GM21529 (cell line): ENCODE data around the gene B3GNT9.
A peak's percentile ranks its signal among the peaks of the same experiment; 100 is the strongest.

Experiments used
- ATAC-seq: cut with Tn5 transposase; IDR thresholded peaks from one replicate; pipeline ENCODE4 v1.9.1; 2021; ENCODE audit not compliant: unreplicated experiment

B3GNT9 gene

DNA sequence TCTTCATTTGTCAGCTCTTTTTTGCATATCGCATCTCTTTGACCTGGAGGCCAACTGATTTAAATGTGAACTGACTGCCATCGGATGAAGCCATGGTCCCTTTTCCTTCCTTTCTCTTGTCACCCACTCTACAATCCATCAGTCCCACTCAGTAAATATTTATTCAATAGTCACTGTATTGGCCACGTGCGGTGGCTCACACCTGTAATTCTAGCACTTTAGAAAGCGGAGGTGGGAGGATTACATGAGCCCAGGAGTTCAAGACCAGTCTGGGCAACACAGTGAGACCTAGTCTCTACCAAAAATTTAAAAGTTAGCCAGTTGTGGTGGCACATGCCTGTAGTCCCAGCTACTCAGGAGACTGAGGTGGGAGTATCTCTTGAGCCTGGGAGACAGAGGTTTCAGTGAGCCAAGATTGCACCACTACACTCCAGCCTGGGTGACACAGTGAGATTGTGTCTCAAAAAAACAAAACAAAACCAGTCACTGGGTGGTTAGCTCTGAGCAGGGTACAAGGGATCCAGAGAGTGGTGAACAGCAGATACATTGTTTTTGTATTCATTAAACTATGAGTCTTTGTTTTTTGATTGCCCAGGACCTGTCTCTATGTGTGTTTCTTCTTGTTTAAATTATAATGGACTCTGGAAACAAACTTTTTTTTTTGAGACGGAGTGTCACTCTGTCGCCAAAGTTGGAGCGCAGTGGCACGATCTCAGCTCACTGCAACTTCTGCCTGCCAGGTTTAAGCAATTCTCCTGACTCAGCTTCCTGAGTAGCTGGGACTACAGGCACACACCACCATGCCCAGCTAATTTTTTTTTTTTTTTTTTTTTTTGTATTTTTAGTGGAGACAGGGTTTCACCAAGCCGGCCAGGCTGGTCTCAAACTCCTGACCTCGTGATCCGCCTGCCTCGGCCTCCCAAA lies 34.1 kb downstream of the B3GNT9 start:
- no peak for ATAC-seq

DNA sequence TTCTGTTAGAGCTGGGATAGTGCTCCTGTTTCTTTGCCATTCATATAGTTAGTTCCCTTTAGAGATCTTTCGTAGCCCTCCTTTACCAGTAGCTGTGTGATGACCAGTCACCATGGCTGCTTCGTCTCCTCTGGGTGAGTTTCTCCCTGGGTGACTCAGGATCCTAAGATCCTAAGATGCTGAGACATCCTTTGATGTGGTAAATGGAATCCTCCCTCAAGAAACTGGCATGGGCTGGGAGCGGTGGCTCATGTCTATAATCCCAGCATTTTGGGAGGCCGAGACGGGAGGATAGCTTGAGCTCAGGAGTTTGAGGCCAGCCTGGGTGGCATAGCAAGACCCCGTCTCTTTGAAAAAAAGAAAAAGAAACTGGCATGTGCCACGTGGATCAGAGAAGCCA lies 35.2 kb downstream of the B3GNT9 start:
- no peak for ATAC-seq

DNA sequence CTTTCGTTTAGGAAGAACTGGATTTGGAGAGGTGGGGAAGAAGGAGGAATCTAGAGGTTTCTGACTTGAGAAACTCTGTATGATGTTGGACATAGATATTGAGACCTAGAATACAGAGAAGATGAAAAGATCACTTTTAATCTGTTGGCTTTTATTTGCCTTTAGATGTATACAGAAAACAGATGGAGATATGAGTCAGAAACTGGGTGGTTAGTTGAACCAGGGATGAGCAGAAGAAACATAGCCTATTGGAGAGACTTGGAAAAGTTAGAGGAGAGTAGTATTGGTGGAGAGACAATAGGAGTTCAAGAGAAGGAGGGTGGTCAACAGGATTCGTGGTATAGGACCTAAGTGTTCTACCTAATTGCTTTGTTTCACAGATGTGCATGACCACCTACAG lies 36.0 kb downstream of the B3GNT9 start:
- ATAC-seq = no peak

DNA sequence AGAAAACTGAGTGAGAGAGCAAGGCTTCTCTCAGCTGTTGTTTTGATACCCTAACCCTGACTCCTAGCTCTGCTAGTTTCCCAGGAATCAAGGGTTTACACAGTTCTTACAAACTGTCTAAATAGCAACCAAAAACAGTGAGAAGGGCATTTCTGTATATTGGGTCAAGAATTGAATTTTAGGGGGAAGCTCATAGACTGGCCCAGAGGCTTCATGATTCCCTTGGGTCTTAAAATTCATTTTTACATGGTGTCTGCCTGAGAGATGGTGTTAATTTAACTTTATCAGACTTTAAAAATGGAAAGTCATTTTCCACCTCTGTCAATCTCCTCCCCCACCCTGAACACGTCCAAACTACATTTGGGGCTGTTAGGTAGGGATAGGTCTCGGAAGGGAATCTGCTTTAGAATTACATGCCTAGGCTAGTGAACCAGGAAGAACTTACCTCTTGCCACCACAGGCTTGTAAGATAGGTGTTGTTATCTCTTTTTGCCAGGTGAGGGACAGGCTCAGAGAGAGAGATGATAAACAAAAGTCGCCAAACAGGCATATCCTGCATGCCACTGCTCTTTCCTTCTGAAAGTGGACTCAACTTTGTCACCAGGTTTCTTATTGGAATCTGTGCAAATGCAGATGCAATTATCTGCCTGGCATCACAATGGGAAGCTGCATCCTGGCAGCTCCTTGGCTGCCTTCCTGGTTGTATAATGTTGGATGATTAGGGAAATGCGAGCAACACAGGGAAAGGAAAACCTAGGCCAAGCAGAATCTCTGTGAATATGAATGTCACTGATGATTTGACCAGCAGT lies 38.0 kb downstream of the B3GNT9 start:
- ATAC-seq = no peak

DNA sequence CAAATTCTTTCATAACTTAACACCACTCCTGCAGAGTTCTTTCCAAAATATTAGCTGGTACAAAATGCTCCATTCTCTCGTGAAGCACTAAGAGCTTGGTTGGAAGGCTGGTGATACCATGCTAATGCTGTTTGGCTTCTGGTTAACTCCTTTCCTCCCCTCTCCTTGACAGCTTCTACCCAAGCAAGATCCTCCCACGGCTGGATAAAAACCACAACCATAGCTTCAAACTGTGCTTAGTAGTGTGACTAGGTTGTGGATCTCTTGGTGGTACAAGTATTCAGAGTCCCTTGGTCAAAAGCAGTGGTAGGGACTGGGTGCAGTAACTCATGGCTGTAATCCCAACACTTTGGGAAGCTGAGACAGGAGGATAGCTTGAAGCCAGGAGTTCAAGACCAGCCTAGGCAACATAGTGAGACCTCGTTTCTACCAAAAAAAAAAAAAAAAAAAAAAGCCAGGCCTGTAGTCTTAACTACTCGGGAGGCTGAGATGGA lies 38.8 kb downstream of the B3GNT9 start:
- no peak for ATAC-seq

DNA sequence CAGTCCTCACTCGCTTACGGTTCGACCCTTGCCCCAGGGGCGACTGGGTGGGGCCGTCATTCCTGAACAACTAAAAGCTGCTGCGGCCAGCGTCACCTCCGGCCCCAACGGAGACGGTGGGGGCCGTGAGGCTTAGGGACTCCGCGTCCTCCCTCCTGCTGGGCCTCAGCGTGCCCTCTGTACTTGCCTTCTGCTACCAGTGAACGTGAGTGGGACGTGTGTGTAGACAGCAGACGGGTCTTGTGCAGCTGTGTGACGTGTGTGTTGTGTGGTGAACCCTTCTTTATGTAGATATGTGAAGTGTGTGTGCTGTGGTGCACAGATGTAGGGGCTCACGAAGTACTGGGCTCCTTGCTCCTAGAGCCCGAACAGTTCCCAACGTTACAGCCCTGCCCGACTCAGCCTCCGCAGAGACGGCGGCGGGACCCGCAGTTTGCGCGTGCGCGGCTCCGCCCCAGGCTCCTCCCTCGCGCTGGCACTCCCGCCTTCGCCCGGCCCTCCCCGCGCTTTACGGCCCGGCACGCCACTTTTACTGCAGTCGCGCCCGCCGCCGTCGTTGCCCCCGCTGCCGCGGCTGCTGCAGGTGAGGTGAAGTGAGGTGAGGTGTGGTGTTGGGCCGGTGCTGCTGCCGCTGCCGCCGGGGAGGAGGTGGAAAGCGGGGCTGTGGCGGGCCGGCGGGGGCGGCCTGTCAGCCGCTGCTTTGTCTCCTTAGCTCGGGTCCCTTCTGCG lies 41.2 kb downstream of the B3GNT9 start, which contains the start of gene PHAF1:
TSS of gene PHAF1 (plus strand) at position 535 of the 729 bp plus-strand sequence. CDS start 235 bp downstream, outside the sequence.
- peak; percentile 78 for ATAC-seq

DNA sequence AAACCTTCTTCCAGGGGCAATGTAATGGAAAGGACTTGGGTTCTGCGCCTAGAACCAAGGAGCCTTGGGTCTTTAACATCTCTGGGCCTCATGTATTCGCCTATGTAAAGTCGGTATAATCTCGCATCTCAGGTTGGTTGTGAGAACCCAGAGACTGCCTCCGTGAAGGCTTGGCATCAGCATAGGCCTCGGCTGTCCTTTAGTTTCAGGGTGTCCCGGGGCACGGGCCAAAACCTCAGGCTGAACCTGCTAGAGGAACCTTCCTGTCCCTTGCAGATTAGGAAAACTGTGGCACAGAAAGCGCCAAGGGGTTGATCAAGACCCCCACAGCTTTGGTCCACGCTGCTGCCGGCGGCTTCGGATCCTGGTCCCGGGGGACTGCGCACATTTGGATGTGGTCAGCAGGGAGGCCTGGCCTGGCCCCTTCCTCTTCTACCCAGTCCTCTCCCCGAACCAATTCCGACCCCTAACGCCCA lies 41.8 kb downstream of the B3GNT9 start:
- no peak for ATAC-seq

DNA sequence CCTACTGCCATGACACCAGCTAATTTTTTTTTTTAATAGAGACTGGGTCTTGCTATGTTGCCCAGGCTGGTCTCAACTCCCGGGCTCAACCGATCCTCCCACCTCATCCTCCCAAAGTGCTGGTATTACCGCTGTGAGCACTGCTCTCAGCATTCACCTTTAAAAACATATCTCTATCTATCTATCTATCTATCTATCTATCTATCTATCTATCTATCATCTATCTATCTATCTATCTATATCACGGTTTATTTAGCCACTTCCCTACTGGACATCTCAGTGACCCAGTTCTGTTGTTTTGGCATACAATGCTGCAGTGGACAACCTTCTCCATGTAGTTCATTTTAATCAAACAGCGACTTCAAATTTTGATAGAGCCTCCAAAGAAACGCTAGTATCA lies 42.3 kb downstream of the B3GNT9 start:
- no peak for ATAC-seq

DNA sequence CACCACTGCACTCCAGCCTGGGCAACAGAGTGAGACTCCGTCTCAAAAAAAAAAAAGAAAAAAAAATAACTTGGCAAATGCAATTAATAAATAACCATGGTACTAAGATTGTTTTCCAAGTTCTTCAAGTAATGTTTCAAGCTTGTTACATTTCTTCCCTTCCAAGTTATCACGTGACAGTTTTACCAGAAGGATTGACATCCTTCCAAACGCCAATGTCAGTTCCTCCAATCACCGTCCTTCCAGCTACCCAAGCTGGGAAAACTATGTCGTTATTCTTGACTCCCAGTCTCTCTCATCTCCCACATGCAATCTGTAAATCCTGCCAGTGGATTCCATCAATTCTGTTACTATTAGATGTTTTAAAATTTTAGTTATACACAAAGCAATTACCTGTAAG lies 44.9 kb downstream of the B3GNT9 start:
- ATAC-seq = no peak

DNA sequence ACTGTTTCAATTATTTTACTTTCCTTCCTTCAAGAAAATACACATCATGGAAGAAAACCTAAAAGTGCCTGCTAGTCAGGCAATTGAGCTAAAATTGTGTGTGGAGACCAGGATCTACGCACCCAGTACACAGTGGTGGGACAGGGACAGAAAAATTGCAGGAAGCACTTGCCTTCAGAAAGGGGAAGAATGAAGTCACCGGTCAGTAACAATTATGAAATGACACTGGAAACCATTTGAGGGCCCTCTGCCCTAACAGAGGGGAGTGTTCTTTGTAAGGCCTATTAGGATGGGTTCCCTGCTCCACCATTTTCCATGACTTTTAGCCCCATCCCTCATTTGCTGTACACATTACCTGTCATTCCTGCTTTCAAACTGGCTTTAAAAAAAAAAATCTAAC lies 45.6 kb downstream of the B3GNT9 start:
- no peak for ATAC-seq

DNA sequence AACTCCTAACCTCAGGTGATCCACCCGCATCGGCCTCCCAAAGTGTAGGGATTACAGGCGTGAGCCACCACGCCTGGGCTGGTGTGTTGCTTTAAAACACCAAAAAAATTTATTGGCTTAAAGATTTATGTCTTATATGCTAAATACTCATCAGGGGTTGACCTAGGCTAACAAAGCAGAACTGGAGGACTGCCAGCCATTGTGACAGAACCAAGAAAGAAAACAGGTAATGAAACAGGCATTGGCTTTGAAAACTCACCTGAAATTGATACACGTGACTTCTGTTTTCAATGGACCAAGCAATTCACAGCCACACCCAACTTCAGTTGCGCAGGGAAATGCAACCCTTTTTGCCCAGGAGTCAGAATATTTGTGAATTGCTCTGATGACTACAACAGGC lies 46.0 kb downstream of the B3GNT9 start:
- no peak for ATAC-seq

DNA sequence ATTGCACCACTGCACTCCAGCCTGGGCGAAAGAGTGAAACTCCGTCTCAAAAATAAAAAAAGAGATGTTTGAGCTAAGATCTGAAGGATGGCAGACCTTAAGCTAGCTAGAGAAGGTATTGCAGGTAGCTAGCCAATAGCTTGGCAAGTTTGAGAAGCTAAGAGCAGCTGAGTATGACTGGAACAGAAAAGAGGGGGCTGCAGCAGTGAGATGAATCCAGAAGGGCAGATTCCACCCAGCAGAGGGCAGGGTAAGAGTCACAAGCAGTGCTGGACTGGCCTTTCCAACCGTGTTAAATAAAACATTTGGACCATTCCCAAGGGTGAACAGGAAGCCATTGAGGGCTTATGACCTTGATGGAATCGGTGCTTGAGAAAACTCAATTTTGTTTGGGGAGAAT lies 46.7 kb downstream of the B3GNT9 start:
- no peak for ATAC-seq

DNA sequence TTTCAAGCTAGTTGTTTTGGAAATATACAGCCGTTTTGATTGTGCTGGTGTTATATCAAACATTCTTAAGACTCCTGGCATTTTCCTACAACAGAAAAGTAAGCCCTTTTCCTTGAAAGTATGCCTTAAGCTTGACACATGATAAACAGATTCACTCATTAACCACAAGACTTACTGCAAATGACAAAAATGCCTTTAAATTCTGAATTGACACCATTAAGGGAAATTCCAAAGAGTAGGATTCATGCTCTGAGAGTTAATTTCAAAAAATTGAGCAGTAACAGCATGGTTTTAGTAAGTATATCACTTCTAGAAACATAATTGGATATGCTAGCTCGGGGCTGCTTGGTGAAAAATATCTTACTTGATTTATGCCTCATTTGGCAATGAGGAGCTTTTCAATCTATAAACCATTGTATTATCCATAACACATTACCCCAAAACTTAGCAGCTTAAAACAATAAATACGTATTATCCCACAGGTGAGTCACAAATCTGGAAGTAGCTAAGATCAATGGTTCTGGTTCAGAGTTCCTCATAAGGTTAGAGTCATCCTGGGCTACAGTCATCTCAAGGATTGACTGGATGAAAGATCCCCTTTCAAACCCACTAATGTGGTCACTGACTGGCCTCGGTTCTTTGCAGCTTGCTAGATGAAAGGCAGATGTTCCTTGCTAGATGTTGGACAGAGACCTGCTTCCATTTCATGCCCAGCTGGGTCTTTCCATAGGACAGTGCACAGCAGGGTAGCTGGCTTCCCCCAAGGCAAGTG lies 49.3 kb downstream of the B3GNT9 start:
- no peak for ATAC-seq

DNA sequence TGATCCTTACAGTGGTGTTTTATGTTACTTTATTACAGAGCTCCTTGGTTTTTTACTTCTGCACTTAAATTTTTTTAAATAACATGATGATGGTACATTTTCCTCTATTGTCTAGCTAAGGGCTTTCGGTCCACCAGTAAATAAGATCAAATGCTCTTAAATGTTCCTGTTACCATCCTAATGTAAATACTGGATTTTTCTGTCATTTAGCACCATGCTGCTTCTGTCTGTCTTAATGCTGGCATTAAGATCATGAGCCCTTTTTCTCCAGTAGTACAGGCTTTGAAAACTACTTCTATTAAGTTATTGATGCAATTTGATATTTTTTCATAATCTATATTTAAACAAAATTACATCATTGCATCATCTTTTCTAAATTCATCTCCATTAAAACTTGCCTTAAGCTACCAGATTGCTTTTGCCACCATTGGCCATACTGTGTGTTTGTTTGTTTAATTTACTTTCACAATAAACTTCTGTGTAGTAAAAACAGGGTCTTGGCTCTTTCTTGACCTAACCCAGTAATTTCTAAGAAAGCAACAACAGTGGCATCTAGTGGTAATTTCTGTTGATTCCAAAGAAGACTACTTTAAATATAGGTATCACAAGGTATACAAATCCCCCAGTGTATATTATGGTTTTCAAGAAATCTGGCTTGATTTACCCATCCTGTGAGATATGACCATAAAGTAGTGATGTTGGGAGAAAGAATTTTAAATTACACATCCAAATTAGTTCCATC lies 50.1 kb downstream of the B3GNT9 start:
- ATAC-seq = no peak

DNA sequence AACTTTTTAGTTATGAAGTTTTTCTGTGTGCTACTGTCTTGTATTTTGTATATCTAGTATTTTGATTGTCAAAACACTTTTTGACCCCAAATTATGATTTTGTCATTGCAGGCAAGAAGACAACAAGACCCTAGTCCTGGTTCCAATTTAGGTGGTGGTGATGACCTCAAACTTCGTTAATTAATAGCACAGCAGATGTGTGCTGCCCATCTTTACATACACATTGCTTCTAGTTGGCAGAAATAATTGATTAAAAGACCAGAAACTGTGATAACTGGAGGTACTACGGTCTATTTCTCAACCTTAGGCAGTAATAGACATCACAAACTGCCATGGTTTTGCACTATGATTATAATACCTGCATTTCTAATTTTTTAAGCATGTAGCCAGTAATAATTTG lies 52.2 kb downstream of the B3GNT9 start:
- ATAC-seq = no peak
